ENCODE data around the gene COL9A1.

GRCh38 chr6:70234561-70235236 lies 68.2 kb downstream of the COL9A1 start:
- TF ChIP-seq POLR2AphosphoS5 (IDR thresholded peaks at IDR 0.05; ENCODE audit: low read depth, low read length) (no peak), POLR2A (IDR thresholded peaks at IDR 0.05; ENCODE audit: low read depth, low read length) (no peak), TAF1 (IDR thresholded peaks at IDR 0.05; ENCODE audit: borderline replicate concordance, low read depth, low read length) (no peak)
